ENCODE data around the gene WNT7B.

DNA sequence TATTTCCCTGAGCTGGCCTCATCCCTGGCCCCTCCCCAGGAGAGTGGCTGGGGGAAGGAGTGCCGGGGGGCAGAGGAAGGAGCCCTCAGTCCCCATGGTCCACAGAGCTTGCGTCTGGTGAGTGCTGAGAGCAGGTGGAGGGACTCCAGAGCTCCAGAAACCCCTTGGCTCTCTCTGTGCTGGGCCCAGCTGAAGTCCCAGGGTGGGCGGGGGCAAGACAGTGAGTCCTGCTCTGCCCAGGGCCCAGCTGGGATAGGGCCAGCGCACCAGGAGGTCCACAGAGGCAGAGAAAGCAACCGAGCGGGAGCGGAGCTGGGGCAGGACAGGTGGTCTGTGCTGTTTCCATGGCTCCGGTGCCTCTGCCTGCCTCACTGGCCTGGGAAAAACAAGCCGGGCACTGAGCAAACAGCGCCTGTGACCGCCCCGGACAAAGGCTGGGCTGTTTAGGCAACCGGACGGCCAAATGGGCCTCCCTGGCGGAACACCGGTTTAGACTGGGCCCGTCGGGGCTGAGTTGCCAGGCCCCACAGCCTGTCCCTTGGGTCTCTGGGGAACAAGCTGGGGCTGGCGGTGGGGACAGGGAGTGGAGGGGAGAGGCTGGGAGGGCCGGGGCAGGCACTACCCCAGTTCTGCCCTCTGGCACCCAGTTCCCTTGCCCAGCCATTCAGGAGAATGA lies 34.1 kb upstream of the WNT7B start:
- TF ChIP-seq, protein P1, sequence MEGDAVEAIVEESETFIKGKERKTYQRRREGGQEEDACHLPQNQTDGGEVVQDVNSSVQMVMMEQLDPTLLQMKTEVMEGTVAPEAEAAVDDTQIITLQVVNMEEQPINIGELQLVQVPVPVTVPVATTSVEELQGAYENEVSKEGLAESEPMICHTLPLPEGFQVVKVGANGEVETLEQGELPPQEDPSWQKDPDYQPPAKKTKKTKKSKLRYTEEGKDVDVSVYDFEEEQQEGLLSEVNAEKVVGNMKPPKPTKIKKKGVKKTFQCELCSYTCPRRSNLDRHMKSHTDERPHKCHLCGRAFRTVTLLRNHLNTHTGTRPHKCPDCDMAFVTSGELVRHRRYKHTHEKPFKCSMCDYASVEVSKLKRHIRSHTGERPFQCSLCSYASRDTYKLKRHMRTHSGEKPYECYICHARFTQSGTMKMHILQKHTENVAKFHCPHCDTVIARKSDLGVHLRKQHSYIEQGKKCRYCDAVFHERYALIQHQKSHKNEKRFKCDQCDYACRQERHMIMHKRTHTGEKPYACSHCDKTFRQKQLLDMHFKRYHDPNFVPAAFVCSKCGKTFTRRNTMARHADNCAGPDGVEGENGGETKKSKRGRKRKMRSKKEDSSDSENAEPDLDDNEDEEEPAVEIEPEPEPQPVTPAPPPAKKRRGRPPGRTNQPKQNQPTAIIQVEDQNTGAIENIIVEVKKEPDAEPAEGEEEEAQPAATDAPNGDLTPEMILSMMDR (IDR thresholded peaks at IDR 0.05) = no peak
- TF ChIP-seq POLR2A (IDR thresholded peaks at IDR 0.05) = no peak
